Activated CD8-positive, alpha-beta memory T cell treated with anti-CD3 and anti-CD28 coated beads, Interleukin-2, amount 50 U/mL, for 4 hours (primary cell): ENCODE data around the gene PHLDB1.
"Not testable (repeated sequence)": the region's sequence is repeated elsewhere in the genome, so short reads cannot be mapped to it uniquely, and the experiment has no call there.

Source experiments
- DNase-seq: peaks from one replicate; pipeline ENCODE4 v3.0.0-alpha.2; 2020

PHLDB1 gene

GRCh38 chr11:118606157-118606843 lies 1.1 kb upstream of the PHLDB1 start:
- no peak for DNase-seq

- no peak for DNase-seq
Observed at GRCh38 chr11:118606844-118607228, 579 bp upstream of the PHLDB1 start.

DNA sequence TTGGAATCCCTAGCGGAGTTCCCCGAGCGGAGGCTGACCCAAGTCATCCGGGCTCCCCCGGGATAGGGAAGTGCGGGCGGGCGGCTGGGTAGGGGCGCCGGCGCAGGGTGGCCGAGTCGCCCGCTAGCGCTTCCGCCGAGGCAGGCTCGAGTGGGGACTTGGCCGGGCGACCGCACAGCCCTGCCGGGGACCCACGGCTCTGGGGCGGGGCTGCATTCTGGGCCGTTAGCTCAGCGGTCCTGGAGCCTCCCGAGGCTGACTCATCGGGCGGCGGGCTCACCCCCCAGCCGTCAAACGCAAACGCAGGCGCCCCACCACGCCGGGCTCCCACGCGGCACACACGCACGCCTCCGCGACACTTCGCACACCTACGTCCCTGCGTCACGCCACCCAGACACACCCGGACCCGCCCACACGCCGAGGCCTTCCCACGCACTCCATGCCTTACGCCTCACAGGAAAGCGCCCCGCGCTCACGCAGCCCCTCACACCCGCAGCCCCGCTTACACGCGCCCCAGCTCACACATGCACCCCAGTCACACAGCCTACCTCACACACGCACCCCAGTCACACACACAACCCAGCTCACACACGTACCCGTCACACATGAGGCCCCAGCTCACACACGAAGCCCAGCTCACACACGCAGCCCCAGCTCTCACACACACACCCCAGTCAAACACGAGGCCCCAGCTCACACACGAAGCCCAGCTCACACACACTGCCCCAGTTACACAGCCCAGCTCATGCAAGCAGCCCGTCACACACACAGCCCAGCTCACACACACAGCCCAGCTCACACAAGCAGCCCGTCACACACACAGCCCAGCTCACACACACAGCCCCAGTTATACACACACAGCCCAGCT lies 1.2 kb downstream of the PHLDB1 start:
- peak; percentile 92 for DNase-seq

DNA sequence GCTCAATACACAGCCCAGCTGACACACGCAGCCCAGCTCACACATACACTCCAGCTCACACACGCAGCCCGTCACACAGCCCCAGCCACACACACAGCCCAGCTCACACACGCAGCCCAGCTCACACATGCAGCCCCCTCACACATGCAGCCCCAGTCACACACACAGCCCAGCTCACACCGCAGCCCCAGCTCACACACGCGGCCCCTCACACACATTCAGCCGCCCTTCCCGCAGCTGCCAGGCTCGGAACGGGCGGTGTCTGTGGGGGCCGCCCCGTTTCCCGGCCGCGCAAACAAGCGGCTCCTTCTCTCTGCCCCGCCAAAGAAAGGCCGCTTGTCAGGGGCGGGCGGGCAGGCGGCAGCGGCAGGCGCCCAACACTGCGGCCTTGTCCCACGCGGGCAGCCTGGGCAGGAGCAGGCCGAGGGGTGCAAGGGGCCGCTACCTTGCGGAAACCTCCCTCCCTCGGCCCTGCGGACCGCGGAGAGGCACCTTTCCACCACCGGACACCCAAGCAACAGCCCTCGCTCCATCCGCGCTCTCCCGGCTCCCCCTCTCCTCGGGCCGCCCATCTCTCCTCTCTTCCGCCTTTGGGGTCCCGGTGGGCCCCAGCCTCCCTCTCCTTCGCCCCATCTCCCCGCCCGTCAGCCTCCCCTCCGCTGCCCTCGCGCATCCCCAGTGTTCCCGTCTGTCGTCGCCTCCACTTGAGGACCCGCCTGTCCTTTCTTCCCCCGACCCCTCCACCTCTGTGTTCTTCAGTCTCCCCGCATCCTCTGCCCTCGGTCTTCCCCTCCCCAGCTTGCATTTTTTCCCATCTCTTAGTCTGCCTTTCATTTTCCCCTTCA lies 2.2 kb downstream of the PHLDB1 start:
- peak; percentile 34 for DNase-seq

- DNase-seq: no peak
Observed at GRCh38 chr11:118610225-118610772, 2.9 kb downstream of the PHLDB1 start.

DNA sequence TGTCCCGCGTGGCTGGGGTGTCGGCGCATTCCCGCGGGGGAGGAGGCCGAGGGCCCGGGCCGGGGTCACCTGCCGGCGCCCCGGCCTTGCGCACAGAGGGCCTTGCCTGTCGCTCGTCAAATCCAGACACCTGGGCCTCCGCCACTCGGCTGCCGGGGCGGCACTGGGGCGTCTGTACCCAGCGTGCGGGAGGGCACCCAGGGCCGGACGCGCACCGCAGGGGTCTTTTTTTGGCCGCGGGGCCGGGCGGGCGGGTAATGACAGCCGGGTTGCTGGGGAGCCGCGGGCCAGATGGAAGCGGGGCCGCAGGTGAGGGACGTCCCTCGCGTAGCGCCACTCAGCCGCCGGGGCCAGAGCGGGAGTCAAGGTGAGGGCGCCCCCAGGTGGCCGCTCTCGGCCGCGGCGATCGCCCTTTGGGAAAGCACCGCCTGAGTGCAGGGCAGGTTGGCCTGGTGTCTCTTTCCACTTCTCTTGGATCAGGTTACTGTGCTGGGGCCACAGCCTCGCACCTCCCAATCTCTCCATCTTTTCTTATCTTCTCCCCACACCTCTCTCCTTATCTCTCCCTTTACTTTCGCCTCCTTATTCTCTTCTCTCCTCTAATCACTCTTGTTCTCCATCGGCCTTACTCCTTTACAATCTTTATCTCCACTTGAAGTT lies 3.5 kb downstream of the PHLDB1 start:
- DNase-seq: peak; percentile 91

DNA sequence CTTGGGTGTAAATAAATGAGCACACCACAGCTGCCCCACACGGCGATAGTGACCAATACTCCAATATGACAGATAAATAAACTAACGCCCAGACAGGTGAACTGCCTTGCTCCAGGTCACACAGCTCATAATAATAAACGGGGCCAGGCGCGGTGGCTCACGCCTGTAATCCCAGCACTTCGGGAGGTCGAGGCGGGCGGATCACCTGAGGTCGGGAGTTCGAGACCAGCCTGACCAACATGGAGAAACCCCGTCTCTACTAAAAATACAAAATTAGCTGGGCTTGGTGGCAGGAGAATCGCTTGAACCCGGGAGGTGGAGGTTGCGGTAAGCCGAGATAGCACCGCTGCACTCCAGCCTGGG lies 4.0 kb downstream of the PHLDB1 start:
- DNase-seq: not testable (repeated sequence)

GRCh38 chr11:118612378-118612777 lies 5.0 kb downstream of the PHLDB1 start:
- DNase-seq: no peak

GRCh38 chr11:118614511-118614910 lies 7.1 kb downstream of the PHLDB1 start:
- no peak for DNase-seq

- DNase-seq: no peak
Observed at GRCh38 chr11:118615282-118615975, 8.0 kb downstream of the PHLDB1 start.

DNA sequence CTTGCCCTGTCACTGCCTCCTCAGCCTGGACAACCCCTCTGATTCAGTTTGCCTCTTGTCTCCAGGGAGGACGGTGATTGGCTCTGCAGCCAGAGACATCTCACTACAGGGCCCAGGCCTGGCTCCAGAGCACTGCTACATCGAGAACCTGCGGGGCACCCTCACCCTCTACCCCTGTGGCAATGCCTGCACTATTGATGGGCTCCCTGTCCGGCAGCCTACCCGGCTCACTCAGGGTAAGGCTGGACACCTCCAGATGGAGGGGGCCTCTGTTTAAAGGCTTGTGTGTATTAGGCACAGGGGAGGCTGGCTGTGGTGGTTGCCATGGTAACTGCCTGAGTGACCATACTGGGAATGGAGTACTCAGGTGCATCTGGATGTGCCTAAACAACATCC lies 8.6 kb downstream of the PHLDB1 start:
- no peak for DNase-seq

DNA sequence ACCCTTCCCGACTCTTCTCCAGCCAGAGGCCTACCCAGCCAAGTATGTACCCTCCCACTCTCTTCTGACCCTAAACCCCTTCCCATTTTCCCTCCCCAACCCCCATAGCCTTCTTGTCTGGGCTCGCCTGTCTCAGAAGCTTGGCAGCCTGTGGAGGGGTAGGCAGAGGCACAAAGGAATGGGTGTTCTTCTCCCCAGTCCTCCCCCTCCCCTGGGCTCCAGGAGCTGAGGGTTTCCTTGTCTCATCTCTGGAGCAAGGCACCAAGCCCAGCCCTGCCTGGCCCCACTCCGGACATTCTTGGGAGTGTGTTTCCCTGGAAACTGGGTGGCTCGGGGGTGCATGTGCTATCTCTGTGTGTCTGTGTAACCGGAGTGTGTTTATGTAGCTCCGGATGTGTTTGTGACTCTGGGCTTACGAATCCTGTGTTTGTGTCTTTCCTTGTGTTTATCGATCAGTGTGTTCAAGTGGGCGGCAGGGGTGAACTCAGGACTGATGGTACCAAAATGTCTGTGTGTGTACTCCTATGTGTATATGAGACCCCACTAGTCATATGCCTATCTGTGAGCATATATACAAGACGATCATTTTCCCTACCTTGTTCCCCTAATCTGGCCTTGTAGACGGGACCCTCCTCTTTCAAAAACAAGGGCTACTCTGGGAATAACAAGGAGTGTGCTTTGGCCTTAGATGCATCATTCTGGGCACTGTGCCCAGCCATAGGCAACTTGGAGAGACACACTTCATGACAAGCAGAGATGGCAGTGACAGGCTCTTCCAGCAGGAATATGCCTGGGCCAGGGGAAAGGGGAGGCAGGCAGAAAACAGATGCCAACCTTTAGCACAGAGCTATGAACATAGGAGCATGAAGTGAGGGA lies 10.9 kb downstream of the PHLDB1 start:
- DNase-seq: no peak

DNA sequence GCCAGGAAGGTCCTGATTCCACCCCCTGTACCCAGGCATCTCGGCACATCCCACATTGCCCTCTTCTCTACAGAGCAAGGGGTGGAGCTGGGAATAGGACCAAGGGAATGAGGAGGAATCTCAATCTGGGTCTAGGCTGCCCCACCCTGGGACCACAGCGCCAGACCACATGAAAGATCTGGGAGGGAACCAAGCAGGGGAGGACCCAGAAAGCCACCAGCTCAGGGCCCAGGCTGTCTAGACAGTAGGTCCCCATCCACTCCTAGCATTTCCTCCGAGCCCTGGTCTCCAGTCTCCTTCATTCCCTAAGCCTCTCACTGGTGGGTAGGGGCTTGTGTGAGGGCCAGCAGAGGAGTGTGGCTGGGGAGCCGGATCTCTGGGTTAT lies 11.6 kb downstream of the PHLDB1 start:
- DNase-seq: no peak

GRCh38 chr11:118619444-118620197 lies 12.2 kb downstream of the PHLDB1 start:
- DNase-seq: no peak

DNA sequence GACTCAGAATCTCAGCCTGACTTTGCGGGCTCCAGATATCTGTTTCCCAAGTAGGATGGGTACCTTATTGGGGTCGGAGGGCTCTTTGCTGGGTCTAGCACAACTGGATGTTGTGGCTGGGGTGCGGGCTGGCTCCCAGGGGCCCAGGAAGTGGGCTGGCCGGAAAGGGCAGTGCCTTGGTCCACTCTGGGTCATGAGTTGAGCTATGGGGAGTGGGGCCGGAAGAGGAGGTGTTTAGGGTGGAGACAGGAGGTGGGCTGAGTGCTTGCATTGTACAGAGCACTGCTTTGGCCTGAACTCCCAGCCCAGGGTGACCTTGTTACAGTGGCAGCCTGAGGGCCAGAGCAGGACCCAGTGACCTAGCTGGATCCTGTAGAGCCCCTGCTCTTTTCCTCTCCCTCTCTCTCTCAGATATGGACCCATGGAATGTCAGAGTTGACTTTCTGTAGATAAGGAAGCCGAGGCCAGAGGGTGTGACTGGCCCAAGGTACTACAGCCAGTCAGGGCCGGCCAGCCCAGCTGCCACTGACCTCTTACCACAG lies 13.2 kb downstream of the PHLDB1 start:
- DNase-seq: no peak

- no peak for DNase-seq
Observed at GRCh38 chr11:118621071-118621783, 13.8 kb downstream of the PHLDB1 start.

GRCh38 chr11:118621784-118622375 lies 14.5 kb downstream of the PHLDB1 start:
- DNase-seq: no peak

GRCh38 chr11:118622376-118623268 lies 15.2 kb downstream of the PHLDB1 start:
- no peak for DNase-seq
